ENCODE results near the gene GAL3ST2.

- no peak for TF ChIP-seq POLR2A (IDR thresholded peaks at IDR 0.05)
- no peak for TF ChIP-seq CTCF (IDR thresholded peaks at IDR 0.05)
These were observed 5.7 kb upstream of the GAL3ST2 start for GRCh38 chr2:241770936-241771285.
